AG04450 (cell line): ENCODE measurements around the gene ST6GAL1. TPM values are rescaled to one million over a fixed set of nuclear protein-coding genes. Genes with fewer than 3 reads are reported as not detected.

Experiments
- CTCF ChIA-PET: fragments of 300-600, 350-600 bp; formaldehyde crosslinking; extraction: SDS; loops from one replicate; lab custom pipeline; 2022; ENCODE audit warnings: antibody characterized with exemption, inconsistent platforms; lab: Charles Lee
- POLR2A ChIA-PET: fragments of 350-600 bp; formaldehyde crosslinking; extraction: SDS; loops from one replicate; lab custom pipeline; 2021; ENCODE audit warnings: antibody characterized with exemption, inconsistent platforms; lab: Yijun Ruan, JAX
- DNase-seq: peaks from one replicate; pipeline ENCODE4 v3.0.0-alpha.2; 2011; ENCODE audit warnings: low read depth, low spot score
- H3K27ac ChIP-seq: one replicate; pipeline ENCODE4 v1.5.1; 2012; ENCODE audit warnings: low read depth, low read length, control low read depth
- H3K27me3 ChIP-seq: one replicate; pipeline ENCODE4 v1.6.0; 2012; ENCODE audit warnings: low read length; ENCODE audit not compliant: control insufficient read depth, insufficient read depth
- H3K4me3 ChIP-seq: 2 replicates; pipeline ENCODE4 v1.5.1; 2011; ENCODE audit warnings: mild to moderate bottlenecking, low read depth, low read length, control low read depth
- H3K9me3 ChIP-seq: 2 replicates; pipeline ENCODE4 v1.5.1; 2012; ENCODE audit warnings: low read length; ENCODE audit not compliant: control insufficient read depth, insufficient read depth
- CTCF ChIP-seq: IDR thresholded peaks from 2 replicates; pipeline ENCODE4 v1.5.1; 2011; ENCODE audit warnings: low read depth, low read length, control low read depth, inconsistent platforms
- polyA plus RNA-seq: library from polyadenylated mRNA; depleted of rRNA; stranded (reverse); fragments of >200 nt; gene quantifications from 2 replicates; pipeline ENCODE4 v1.2.3, GENCODE V29; 2011

The ST6GAL1 gene
- polyA plus RNA-seq, 1 experiment = 11.8 TPM

- no peak for DNase-seq
- CTCF ChIA-PET = interaction anchor here (0.6 to 2.1 kb wide), 4 partner anchors 47 to 229 kb away, joined by 3 to 12 read pairs (median 4); partner anchors contain the start of gene RPL39L
Measured at GRCh38 chr3:187066228-187066995, 136.1 kb downstream of the ST6GAL1 start.

DNA sequence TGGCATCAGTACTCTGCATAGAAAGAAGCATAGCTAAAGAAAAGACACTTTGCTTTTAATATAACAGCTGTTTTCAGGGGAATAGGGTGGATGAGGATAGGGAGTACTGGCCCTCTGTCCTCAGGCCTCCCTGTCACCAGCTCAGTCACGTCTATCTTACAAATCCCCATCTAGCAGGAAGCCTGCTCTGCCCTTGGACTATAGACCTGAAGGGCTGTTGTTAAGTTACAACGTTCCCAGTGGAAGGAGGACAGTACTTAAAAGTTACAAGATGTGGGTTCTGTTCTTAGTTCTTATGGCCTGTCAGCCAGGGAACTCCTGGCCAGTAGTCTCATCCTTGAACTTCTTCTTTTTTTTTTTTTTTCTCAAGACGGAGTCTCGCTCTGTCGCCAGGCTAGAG lies 138.5 kb downstream of the ST6GAL1 start:
- TF ChIP-seq CTCF = no peak
- Histone ChIP-seq H3K9me3 (no peaks in the 10 kb centered on the region; the same call in 1 of the 2 replicates), H3K27me3 (no peaks in the 10 kb centered on the region), H3K4me3 (no peak overlapping the region), H3K27ac (no peak overlapping the region)
- ChIA-PET POLR2A (no interaction called here), CTCF (interaction anchor here (1.0 kb wide), 1 partner anchor 71 kb away, joined by 3 read pairs; the partner anchor contains the start of gene RPL39L)
- DNase-seq = no peak

More at GRCh38 chr3:187066228-187066995, 136.1 kb downstream of the ST6GAL1 start:
- Histone ChIP-seq H3K4me3 (no peak overlapping the region), H3K9me3 (no peaks in the 10 kb centered on the region; the same call in 1 of the 2 replicates), H3K27me3 (no peaks in the 10 kb centered on the region), H3K27ac (no peak overlapping the region)
- TF ChIP-seq CTCF = peak; percentile 45; the same call in 1 of the 2 replicates
- POLR2A ChIA-PET = no interaction called here

DNA sequence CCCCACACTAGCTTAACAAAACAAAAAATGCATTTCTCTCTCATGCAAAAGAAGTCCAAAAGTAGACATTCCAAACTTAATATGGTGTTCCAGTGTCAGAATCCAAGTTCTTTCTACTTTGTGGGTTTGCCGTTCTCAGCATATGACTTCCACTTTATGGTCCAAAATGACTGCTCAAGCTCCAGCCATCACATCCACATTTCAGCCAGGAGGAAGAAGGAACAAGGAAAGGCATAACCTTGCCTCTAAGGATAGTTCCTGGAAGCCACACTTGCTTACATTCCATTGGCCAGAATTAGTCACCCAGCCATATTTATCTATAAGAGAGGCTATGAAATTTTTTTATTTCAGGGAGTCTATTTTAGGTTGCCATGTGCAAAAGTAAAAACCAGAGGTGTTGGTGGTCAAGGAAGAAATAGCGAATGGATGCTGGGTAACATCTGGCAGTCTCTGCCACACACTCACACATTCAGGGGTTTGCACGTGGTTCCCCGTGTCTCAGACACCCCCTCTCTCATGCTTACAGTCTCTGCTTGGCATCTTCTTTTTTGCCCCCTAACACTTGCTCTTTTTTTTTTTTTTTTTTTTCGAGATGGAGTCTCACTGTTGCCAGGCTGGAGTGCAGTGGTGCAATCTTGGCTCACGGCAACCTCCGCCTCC lies 139.7 kb downstream of the ST6GAL1 start:
- no peak for DNase-seq
- no peak for TF ChIP-seq CTCF
- Histone ChIP-seq H3K27me3 (no peaks in the 10 kb centered on the region), H3K9me3 (no peaks in the 10 kb centered on the region; the same call in 1 of the 2 replicates), H3K27ac (no peak overlapping the region), H3K4me3 (no peak overlapping the region)
- POLR2A ChIA-PET = no interaction called here
- CTCF ChIA-PET = no interaction called here

GRCh38 chr3:187072102-187072501 lies 141.8 kb downstream of the ST6GAL1 start:
- Histone ChIP-seq H3K9me3 (no peaks in the 10 kb centered on the region; the same call in 1 of the 2 replicates), H3K27me3 (no peaks in the 10 kb centered on the region), H3K4me3 (no peak overlapping the region), H3K27ac (no peak overlapping the region)
- ChIA-PET POLR2A (no interaction called here), CTCF (interaction anchor here (1.4 kb wide), 1 partner anchor 68 kb away, joined by 3 read pairs; the partner anchor contains the start of gene RPL39L)
- DNase-seq = no peak
- TF ChIP-seq CTCF = no peak
